Stimulated activated naive CD8-positive, alpha-beta T cell treated with anti-CD3 and anti-CD28 coated beads, Interleukin-15, Interleukin-2, amounts not matched to agents 100 U/mL and 50 U/mL, for 24 hours (primary cell): ENCODE data around the gene AK4.
"Not testable (repeated sequence)": the region's sequence is repeated elsewhere in the genome, so short reads cannot be mapped to it uniquely, and the experiment has no call there.

ENCODE experiments used
- ATAC-seq: fragments of 150-1000 bp; cut with Tn5 transposase; one replicate; pipeline ENCODE4 v1.10.0; 2021
- DNase-seq: peaks from one replicate; pipeline ENCODE4 v3.0.0; 2021

Gene AK4

GRCh38 chr1:65148178-65148547, at the start of gene AK4:
AK4 (plus strand) TSS chr1:65148203; CDS start chr1:65148408, 205 bp downstream.
- not testable (repeated sequence) for DNase-seq
- peak; percentile 11 for ATAC-seq

GRCh38 chr1:65103807-65104206, 44.2 kb upstream of the AK4 start:
- ATAC-seq (no peak), DNase-seq (no peak)

GRCh38 chr1:65104854-65105534, 43.0 kb upstream of the AK4 start:
- DNase-seq: no peak
- ATAC-seq: no peak

- ATAC-seq: no peak
- no peak for DNase-seq
These were observed 42.4 kb upstream of the AK4 start for GRCh38 chr1:65105596-65105995.

- ATAC-seq (no peak), DNase-seq (no peak)
These were observed 39.9 kb upstream of the AK4 start for GRCh38 chr1:65108025-65108642.

- ATAC-seq (no peak), DNase-seq (no peak)
These were observed 38.5 kb upstream of the AK4 start for GRCh38 chr1:65109487-65109886.

GRCh38 chr1:65112811-65113210, 35.2 kb upstream of the AK4 start:
- DNase-seq: no peak
- no peak for ATAC-seq

GRCh38 chr1:65113298-65113697, 34.7 kb upstream of the AK4 start:
- ATAC-seq (no peak), DNase-seq (no peak)

GRCh38 chr1:65114322-65114721, 33.7 kb upstream of the AK4 start:
- ATAC-seq (no peak), DNase-seq (no peak)

GRCh38 chr1:65119951-65120350, 28.1 kb upstream of the AK4 start:
- no peak for ATAC-seq

GRCh38 chr1:65129104-65129503, 18.9 kb upstream of the AK4 start:
- ATAC-seq, DNase-seq: not testable (repeated sequence)

More at GRCh38 chr1:65119951-65120350, 28.1 kb upstream of the AK4 start:
- DNase-seq: no peak

GRCh38 chr1:65138524-65138923, 9.5 kb upstream of the AK4 start:
- ATAC-seq (no peak), DNase-seq (no peak)

GRCh38 chr1:65139793-65140192, 8.2 kb upstream of the AK4 start:
- not testable (repeated sequence) for ATAC-seq, DNase-seq

- DNase-seq: no peak
These were observed 6.6 kb upstream of the AK4 start for GRCh38 chr1:65141394-65141793.

GRCh38 chr1:65141918-65142317, 6.1 kb upstream of the AK4 start:
- DNase-seq (no peak), ATAC-seq (no peak)

More at GRCh38 chr1:65141394-65141793, 6.6 kb upstream of the AK4 start:
- ATAC-seq: no peak

GRCh38 chr1:65143112-65143658, 4.8 kb upstream of the AK4 start:
- DNase-seq, ATAC-seq: not testable (repeated sequence)

GRCh38 chr1:65146908-65147423, 1.0 kb upstream of the AK4 start:
- no peak for ATAC-seq

GRCh38 chr1:65147424-65148177, 402 bp upstream of the AK4 start:
- peak; percentile 69 for DNase-seq
- peak; percentile 56 for ATAC-seq

More at GRCh38 chr1:65146908-65147423, 1.0 kb upstream of the AK4 start:
- peak; percentile 44 for DNase-seq

- peak; percentile 74 for ATAC-seq
- peak; percentile 89 for DNase-seq
These were observed 746 bp downstream of the AK4 start for GRCh38 chr1:65148548-65149350.

GRCh38 chr1:65149351-65150107, 1.5 kb downstream of the AK4 start:
- no peak for DNase-seq

GRCh38 chr1:65150108-65150463, 2.1 kb downstream of the AK4 start:
- no peak for DNase-seq
- ATAC-seq: no peak

More at GRCh38 chr1:65149351-65150107, 1.5 kb downstream of the AK4 start:
- no peak for ATAC-seq
